GM21619 (cell line): ENCODE data around the gene NOP16.

Experiments used
- ATAC-seq: cut with Tn5 transposase; IDR thresholded peaks from one replicate; pipeline ENCODE4 v1.9.1; 2021; ENCODE audit not compliant: unreplicated experiment

Gene NOP16

GRCh38 chr5:176361437-176362232 lies 26.8 kb downstream of the NOP16 start, which contains the start of gene KIAA1191:
Gene KIAA1191, minus strand, starts transcription at chr5:176361764. Its CDS starts 2,256 bp downstream, at chr5:176359508.
- peak; percentile 86 for ATAC-seq

DNA sequence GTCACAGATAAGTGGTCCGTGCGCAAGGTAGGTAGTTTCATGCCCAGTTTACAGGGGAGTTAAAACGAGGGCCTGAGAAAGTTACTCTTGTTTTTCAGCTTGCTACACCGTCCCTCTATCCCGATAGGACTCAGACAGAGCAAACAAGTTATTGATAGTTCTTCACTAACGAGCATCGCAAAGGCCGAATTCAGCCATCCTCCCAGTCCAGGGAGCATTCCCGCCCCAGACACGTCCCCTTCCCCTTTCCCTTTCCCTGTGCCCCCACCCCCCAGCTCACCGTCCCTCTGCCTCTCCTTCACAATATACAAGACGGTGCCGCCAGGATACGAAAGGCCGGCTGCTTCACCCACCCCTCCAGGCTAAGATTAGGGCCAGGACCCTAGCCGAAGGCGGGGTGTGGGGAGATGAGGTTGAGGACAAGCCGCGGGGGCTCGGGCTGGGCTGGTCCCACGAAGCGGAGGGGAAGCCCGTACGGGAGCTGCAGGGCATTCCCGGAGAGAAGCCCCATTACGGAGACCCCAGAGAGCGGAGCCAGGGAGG lies 27.4 kb downstream of the NOP16 start:
- no peak for ATAC-seq

DNA sequence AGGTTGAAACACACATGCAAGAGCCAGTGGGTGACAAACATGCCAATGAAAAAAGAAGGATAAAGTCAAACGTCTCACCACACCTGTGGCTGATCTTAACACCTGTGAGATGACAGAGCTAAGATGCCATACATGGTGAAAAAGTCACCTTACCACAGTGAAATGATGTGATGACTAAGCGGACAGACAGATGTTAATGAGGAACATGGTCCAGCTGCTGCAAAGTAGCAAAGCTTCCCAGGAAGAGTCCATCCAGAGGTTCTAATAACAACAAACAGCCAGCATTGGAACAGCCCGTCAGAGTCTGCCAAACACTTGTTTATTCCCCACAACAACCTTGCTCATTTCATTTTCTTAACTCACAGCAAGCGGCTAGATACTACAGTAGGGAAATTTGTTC lies 28.7 kb downstream of the NOP16 start:
- ATAC-seq = no peak

- ATAC-seq = no peak
Observed at GRCh38 chr5:176356179-176356566, 32.2 kb downstream of the NOP16 start.

GRCh38 chr5:176355400-176356178 lies 32.8 kb downstream of the NOP16 start:
- ATAC-seq = no peak

DNA sequence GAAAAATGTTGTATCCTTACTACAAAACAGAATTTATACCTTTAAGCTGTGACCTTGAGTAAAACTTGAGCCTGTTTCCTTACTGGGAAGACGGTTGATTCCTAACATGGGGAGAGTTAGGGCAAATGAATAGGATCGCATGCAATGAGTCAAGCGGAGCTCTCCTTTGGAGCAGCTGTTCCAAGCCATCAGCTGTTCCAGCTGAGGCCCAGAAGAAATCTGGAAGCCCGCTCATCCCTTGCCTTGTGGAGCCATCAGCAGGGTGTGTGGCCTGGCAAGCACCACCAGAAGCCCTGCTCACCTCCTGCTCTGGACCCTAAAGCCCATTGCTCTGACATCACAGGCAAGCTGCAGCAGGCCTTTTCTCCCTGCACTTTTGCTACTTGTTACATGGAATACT lies 34.9 kb downstream of the NOP16 start:
- no peak for ATAC-seq

- no peak for ATAC-seq
Observed at GRCh38 chr5:176352116-176352878, 36.1 kb downstream of the NOP16 start.

DNA sequence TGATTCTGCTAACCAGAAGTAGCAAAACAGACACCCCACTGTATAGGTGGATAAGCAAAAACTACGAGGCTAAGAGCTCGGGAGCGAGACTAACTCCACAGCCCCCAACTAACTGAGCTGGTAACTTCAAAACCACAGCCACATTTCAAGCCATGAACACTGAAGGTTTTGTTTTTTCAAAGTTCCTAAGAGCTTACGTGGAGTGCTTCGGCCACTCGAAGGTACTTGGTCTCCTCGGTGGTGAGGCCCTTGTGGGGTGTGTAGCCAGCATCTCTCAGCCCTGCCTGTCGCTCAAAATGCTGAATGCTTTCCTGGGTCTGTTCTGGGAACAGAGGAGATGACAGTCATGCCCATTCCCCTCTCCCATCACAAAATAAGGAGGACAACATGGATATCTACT lies 38.0 kb downstream of the NOP16 start:
- no peak for ATAC-seq

DNA sequence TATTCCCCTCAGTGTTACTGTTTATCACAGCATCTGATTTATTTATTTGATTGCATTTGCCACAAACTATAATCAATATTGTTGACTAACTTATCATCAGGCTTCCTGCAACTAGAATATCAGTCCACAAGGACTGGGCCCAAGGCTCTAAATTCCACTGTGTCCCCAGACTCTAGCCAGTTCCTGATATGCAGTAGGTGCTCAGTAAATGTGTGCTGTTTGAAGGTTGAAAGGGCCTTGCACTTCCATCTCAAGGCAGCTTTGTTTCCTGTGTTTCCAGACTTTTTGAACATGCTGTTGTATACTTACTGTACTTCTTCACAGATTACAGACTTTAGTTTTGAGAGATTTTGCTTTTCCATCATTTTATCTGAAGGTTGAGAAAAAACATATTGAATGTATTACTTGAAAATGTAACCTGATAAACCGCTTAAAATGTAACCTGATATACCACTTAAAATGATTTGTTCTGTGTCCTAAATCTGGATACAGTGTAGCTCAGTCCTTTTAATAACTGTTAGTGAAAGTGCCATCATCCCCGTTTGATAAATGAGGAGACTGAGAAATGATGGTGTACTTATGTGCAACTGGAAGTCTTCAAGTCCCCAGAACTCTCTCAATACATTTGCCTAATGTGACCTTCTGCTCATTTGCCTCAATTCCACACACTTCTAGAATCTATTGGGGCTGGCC lies 45.5 kb downstream of the NOP16 start:
- no peak for ATAC-seq

GRCh38 chr5:176342158-176342483 lies 46.3 kb downstream of the NOP16 start:
- ATAC-seq = no peak

- ATAC-seq = no peak
Observed at GRCh38 chr5:176341325-176342157, 46.9 kb downstream of the NOP16 start.

DNA sequence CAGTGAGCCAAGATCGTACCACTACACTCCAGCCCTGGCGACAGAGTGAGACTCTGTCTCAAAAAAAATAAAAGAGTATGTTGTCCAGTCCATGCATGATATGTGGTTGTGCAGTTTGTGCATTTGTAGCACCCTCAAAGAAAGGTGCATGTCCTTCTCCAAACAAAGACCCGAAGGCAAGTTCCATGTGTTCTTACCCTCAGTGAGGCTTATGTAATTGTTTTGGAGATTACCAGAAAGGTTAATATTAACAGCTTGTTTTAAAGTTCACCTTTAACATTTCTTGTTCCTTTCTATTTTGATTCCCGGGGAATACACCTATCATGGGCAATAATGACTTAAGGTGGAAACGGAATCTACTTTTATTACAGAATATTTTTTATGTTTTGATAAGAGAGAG lies 49.1 kb downstream of the NOP16 start:
- no peak for ATAC-seq

DNA sequence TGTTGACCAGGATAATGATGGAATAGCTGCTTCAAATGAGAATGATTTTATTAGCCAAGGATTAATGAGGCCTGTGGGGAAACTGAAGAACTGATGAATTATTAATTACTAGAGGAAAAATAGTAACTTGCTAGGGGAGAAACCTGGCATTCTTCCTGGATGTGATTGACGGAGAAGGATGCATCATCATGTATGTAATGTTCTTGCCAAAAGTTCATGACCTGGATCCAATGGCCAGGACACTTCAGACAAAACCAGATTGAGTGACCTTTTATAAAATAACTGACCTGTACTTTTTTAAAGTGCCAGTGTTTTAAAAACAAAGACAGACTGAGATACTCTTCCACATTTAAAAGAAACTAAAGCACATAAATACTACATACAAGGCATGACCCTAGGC lies 50.5 kb downstream of the NOP16 start:
- no peak for ATAC-seq

- ATAC-seq = no peak
Observed at GRCh38 chr5:176334031-176334770, 54.2 kb downstream of the NOP16 start.
